ENCODE results near the gene RBL2. TPM values are rescaled to one million over a fixed set of nuclear protein-coding genes. Genes with fewer than 3 reads are reported as not detected.

The RBL2 gene
- total and polyA plus RNA-seq, 9 of the 15 experiments (the other 6 are each of a cell fraction or from before 2014, with no cell fraction given), result 7.8 to 76.3 (median 28.5) TPM

GRCh38 chr16:53435066-53435688 is 906 bp downstream of the RBL2 start (continued):
- TF ChIP-seq CHD7 (IDR thresholded peaks at IDR 0.05; ENCODE audit: low read depth, low read length) (no peak), POLR2H (tag; IDR thresholded peaks at IDR 0.05; ENCODE audit: low read depth) (peak; percentile 63), GABPA (tag; conservative IDR thresholded peaks at IDR 0.05; ENCODE audit: low read depth) (peak; percentile 55), SRF (CRISPR knock-in tag; IDR thresholded peaks at IDR 0.05) (no peak; a peak in 1 of 4 replicates), RHOXF2B (CRISPR knock-in tag; conservative IDR thresholded peaks at IDR 0.05) (no peak), ATF7 (IDR thresholded peaks at IDR 0.05) (peak; percentile 18; the same call in 1 of the 2 replicates), CREB1 (IDR thresholded peaks at IDR 0.05) (0 out of 2 replicates have a peak, but pooled peaks have one; percentile 26), CREB1 (CRISPR knock-in tag; IDR thresholded peaks at IDR 0.05) (no peak), CREM (IDR thresholded peaks at IDR 0.05; ENCODE audit: low read depth) (peak; percentile 71), GTF2A2 (tag; IDR thresholded peaks at IDR 0.05) (no peak), L3MBTL2 (IDR thresholded peaks at IDR 0.05) (0 out of 2 replicates have a peak, but pooled peaks have one; percentile 17), CHD2 (IDR thresholded peaks at IDR 0.05; ENCODE audit: low read depth, low read length) (peak; percentile 60), RBBP5 (IDR thresholded peaks at IDR 0.05; ENCODE audit: borderline replicate concordance, insufficient read depth, low read length, poor library complexity, severe bottlenecking) (peak; percentile 9)
